OCI-LY1 (cell line): ENCODE results near the gene EIF4E1B.

Experiments used
- EZH2 ChIP-seq: fragments of 200-600 bp; sonication (generic), shearing (Covaris generic); IDR thresholded peaks from 2 replicates; pipeline ENCODE4 v1.8.0; 2017; ENCODE audit warnings: borderline replicate concordance, mixed run types, mild to moderate bottlenecking, antibody characterized with exemption, low read length, moderate library complexity, mixed read lengths
- TF ChIP-seq, protein P1 (sequence below): fragments of 200-600 bp; sonication (generic), shearing (Covaris generic); IDR thresholded peaks from 2 replicates; pipeline ENCODE4 v1.5.1; 2017; ENCODE audit warnings: mild to moderate bottlenecking, antibody characterized with exemption, low read length, moderate library complexity, mixed read lengths

DNA sequence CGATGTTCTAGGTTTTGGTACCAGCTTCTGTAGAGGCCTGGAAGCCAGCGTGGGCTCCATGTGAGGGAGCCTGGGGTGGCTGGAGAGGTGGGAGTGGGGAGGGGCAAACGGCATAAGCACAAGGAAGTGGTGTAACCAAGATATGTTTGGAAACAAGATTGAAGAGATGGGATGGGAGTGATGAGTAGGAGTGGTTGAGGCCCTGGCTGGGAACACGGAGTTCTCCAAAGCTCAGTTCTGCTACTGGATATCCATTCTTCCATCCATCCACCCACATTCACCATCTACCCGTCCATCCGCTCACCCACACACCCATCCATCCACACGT, 29.0 kb downstream of the EIF4E1B start:
- TF ChIP-seq EZH2: no peak
- TF ChIP-seq, protein P1, sequence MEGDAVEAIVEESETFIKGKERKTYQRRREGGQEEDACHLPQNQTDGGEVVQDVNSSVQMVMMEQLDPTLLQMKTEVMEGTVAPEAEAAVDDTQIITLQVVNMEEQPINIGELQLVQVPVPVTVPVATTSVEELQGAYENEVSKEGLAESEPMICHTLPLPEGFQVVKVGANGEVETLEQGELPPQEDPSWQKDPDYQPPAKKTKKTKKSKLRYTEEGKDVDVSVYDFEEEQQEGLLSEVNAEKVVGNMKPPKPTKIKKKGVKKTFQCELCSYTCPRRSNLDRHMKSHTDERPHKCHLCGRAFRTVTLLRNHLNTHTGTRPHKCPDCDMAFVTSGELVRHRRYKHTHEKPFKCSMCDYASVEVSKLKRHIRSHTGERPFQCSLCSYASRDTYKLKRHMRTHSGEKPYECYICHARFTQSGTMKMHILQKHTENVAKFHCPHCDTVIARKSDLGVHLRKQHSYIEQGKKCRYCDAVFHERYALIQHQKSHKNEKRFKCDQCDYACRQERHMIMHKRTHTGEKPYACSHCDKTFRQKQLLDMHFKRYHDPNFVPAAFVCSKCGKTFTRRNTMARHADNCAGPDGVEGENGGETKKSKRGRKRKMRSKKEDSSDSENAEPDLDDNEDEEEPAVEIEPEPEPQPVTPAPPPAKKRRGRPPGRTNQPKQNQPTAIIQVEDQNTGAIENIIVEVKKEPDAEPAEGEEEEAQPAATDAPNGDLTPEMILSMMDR: no peak
